Testis (tissue), 2 donors: Measurements from ENCODE around the gene C1QTNF4.

Experiments used
- POLR2A ChIP-seq: fragments of 450-650 bp; IDR thresholded peaks from one replicate; pipeline ENCODE4 v1.6.1; 2017; ENCODE audit warnings: antibody characterized with exemption, mild to moderate bottlenecking, moderate library complexity
- TF ChIP-seq, protein P1 (sequence below), 3 experiments: fragments of 450-650 bp in 2 of 3; fragments of 200-600 bp in 1 of 3; sonication (generic) in 1 of 3; IDR thresholded peaks; one replicate each; pipeline ENCODE4 v1.5.1; 2016 to 2019; ENCODE audit warnings: antibody characterized with exemption in 3 of 3, mild to moderate bottlenecking in 2 of 3, moderate library complexity in 1 of 3

DNA sequence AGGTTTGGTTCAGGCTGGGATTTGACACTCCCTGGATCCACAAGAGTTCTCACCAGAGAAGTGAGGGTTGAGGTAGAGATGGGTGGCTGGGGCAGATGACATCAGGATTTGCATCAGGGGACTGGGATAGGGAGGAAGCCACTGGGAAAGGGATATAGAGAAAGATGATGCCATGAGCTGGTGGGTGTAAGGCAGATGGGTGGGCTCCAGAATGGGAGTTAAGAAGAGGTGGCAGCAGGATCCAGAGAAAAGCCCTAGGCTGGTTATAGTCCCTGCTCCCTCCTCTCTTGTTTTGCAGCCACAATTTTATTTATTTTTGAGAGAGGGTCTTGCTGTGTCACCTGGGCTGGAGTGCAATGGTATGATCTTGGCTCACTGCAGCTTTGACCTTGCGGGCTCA, 1.8 kb upstream of the C1QTNF4 start:
- TF ChIP-seq, protein P1, sequence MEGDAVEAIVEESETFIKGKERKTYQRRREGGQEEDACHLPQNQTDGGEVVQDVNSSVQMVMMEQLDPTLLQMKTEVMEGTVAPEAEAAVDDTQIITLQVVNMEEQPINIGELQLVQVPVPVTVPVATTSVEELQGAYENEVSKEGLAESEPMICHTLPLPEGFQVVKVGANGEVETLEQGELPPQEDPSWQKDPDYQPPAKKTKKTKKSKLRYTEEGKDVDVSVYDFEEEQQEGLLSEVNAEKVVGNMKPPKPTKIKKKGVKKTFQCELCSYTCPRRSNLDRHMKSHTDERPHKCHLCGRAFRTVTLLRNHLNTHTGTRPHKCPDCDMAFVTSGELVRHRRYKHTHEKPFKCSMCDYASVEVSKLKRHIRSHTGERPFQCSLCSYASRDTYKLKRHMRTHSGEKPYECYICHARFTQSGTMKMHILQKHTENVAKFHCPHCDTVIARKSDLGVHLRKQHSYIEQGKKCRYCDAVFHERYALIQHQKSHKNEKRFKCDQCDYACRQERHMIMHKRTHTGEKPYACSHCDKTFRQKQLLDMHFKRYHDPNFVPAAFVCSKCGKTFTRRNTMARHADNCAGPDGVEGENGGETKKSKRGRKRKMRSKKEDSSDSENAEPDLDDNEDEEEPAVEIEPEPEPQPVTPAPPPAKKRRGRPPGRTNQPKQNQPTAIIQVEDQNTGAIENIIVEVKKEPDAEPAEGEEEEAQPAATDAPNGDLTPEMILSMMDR (IDR thresholded peaks at IDR 0.05): no peak
- TF ChIP-seq POLR2A: no peak
